NCI-H460 (cell line): ENCODE data around the gene HHATL. TPM values are rescaled to one million over a fixed set of nuclear protein-coding genes. Genes with fewer than 3 reads are reported as not detected.

ENCODE experiments used
- DNase-seq: peaks from one replicate; pipeline ENCODE4 v3.0.0-alpha.2; 2016; ENCODE audit warnings: low read depth; ENCODE audit errors: extremely low read depth
- polyA plus RNA-seq: library from polyadenylated mRNA; depleted of rRNA; stranded (reverse); fragments of >200 nt; gene quantifications from 2 replicates; pipeline ENCODE4 v1.2.3, GENCODE V29; 2014; cell fraction: nucleus; rRNA removed
- total RNA-seq: library from RNA; depleted of rRNA; stranded (reverse); fragments of >200 nt; shearing (Covaris generic); gene quantifications from 2 replicates; pipeline ENCODE4 v1.2.3, GENCODE V29; 2014; rRNA removed

Gene HHATL, protein sequence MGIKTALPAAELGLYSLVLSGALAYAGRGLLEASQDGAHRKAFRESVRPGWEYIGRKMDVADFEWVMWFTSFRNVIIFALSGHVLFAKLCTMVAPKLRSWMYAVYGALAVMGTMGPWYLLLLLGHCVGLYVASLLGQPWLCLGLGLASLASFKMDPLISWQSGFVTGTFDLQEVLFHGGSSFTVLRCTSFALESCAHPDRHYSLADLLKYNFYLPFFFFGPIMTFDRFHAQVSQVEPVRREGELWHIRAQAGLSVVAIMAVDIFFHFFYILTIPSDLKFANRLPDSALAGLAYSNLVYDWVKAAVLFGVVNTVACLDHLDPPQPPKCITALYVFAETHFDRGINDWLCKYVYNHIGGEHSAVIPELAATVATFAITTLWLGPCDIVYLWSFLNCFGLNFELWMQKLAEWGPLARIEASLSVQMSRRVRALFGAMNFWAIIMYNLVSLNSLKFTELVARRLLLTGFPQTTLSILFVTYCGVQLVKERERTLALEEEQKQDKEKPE
- not detected in 2 replicates for total RNA-seq
- polyA plus RNA-seq, result not detected in 2 replicates

DNA sequence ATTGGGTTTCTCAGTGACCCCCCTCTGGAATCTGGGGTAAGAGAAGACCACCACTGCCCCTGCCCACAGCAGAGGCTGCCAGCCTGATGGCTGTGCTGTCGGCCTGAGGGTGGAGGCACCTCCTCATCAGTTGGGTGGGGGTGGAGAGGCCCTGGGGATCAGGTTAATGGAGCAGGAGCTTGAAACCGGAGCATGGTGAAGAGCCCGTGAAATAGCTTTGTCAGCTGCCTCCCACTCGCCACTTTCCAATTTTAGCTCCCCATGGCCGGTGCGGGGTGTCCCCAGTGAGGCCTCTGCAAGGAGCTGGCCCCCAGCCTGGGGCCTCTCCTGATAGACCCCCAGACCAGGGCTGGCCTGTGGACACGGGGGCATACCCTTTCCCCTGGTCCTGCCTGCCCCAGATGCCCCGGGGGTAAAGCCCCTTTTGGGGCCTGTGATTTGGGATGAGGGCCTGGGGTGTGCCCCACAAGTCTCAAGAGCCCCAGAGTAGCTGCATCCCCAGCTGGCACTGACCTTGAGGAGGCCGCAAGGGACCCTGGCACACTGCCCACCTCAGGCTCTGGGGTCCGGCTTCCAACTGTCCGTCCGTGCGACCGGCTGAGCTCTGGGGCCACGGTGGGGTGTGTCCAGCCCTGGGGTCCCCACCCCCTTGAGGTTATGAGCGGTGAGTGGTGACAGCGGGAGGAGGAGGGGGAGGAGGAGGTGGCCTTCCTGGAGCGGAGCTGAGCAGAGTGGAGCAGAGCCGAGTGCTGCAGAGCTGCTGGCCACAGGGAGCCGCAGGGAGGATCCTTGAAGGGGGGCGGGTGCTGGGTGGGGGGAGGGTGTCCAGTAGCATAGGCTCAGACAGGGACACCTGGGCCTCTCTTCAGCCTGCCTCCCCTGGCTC lies at the start of gene HHATL:
Gene HHATL, minus strand, starts transcription at position 733 of the 886 bp plus-strand sequence. CDS start 1,972 bp downstream, outside the sequence.
- no peak for DNase-seq

DNA sequence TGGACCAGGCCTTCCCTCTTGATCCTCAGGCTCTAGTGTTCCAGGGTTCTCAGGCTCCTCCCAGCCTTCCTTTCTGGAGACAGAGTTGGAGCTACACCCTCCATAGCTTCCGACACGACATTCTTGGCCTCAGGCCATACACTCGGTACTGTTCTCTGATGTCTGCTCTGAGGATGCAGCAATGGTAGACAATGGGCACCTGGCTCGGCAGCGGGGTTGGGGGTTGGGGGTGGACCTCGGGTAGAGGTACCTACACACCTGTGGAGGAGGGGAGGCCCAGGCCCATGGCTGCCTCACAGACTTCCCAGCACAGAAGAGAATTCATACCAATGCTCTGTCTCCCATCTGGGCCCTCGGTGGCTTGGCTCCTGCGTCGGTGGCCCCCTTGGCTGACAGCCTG lies 49.0 kb upstream of the HHATL start:
- no peak for DNase-seq

DNA sequence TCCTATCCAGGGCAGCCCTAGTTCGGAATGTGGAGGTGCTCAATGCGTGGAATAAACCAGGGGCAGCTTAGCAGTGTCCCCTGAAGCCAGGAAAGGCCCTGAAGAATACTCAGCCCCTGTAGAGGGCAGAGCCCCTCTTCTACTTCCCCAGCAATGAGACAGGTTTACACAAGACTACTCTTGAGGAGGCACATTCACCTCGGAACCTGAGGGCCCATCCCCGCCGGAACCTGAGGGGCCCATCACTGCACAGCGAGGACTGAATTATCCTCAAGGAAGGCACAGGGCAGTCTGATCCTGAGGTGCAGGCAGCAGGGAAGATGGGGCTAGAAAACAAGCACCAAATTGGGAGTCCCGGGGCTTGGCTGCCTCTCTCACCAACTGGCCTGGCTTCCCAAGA lies 48.2 kb upstream of the HHATL start:
- DNase-seq, result no peak

DNA sequence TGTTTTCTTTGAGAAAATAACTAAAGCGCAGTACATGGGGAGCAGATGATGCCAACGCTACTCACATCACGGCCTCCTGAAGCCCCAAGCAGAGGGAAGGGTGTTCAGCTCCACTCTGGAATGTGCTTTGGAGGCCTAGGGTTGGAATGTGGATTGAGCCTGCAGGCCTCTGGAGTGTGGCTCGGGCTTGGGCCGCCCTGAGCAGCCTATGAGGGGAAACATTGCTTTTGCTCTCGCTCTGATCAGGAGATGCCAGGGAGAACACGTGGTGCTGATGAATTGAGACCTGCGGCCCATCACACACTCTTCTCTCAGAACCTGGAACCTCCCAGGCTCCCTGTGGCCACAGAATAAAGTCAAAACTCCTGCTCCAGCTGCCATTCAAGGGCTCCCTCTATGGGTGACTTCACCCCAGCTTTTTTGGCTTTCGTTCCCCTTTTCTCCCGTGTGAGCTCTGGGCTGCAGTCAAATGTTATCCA lies 47.2 kb upstream of the HHATL start:
- no peak for DNase-seq

DNA sequence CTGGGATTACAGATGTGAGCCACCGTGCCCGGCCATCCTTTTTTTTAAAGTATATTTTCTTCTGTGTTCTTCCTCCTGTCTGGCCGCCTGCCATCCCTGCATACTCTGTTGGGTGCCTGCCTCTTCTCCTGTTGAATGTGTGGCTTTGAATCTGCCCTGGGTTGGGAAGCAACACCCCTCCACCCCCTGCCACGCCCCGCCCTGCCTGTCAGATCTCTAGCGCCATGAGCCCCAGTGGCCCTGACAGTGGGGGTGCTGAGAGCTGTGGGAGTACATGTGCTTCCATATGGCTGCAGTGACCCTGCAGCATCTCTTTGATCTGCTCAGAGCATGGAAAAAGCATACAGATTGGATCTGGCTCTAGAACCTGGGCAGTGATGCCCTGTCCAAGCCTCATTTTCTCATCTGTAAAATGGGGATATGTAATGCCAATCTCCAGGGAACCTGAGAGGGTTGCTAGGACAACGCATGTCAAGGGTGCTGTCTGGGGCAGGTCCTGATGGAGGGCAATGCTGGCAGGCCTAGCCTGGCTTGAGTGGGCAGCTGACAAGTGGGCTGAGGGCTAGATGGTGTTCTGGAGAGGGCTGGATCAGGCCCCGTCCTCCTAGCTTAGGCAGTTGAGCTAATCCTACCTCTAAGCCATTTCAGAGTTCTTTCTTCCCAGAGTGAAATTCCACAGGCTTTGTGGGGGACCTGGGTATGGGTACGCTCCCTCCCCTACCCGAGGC lies 46.6 kb upstream of the HHATL start:
- no peak for DNase-seq

DNA sequence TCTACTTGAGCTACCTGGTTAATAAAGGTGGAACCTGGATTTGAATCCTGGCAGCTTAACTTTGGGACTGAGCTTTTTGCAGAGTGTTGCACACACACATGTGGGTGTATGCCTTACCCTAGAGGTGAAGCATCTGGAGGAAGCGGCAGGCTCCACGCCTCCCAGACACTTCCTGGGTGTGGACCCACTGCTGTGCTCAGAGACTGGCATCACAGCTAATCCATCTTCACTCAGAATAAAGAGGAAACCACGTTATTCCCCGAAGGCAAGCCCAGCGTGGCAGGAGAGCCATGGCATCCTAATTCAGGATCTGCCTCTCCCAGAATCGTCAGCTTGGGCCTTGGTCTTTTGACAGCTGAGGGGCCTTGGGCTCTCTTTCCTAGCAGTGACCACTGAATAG lies 45.0 kb upstream of the HHATL start:
- no peak for DNase-seq

DNA sequence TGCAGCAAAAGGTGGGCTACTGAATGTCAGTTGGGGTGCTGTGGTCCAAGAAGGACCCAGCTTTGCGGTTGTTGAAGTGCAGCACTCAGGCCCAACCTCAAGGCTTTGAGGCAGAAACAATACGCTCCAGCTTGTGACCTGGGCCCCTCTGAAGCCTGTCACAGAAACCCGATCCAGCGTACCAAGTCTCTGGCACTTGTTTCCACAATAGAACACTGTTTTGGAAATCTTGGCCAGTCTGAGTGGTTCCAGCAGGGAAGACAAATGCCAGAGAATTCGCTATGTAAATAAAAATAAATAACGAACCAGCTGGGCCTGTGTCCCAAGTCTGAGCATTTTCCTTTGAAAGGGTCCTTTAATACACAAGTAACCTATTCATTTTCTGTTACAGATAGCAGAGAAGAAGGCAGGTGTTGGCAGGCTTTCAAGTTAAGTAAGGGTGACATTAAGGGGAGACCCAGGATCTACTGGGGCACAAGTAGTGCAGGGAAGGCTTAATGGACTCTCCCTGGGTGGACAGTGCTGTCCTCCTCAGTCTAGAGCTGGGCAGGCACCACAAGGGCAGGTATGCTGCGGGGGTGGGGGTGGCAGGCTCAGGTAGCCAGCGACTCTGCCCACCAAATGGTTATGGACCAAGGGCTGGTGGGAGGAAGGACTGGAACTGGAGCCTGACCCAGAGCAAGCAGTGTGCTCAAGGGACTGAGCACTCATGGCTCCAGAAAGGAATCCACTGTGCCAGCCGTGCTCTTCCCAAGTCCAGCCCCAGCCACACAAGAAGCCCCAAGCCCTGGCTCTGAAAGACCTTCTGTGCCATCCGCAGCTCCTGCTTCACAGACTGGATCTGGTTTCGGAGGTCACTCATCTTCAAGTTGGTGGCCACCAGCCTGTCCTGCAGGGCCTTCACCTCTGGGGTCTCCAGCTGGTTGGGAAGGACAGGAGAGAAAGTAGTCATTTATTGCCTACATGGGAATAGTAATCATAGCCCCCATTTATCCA lies 44.2 kb upstream of the HHATL start:
- DNase-seq, result no peak

DNA sequence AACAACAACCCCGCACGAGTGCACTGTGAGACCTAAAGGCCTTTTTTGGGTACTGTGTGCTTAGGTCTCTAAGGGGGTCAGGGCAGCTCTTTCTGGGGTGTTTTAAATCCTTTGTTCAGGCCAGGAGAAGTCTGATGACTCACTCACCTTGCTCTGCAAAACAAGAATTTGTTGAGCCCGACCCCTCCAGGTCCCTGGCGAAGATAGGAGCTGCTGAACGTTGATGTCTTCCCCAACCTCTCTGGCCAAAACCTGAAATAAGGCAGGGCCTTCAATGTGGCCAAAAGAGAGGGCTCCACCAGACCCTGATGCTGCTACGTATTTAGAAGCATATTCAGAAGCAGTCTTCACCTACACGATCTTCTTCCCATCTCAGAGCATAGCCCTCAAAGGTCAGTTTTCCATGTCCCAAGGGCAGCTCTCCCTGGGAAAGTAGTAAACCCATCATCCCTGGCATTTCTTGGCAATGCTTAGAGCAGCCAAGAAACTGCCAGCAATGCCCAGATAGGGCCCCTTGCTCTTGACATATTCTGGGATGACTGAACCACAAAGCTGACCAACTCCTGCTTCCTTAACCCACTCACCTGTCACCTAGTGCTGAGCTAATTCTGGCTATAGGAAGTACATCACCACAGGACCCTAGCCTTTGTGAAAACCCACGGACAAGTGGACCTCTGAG lies 43.3 kb upstream of the HHATL start:
- no peak for DNase-seq

DNA sequence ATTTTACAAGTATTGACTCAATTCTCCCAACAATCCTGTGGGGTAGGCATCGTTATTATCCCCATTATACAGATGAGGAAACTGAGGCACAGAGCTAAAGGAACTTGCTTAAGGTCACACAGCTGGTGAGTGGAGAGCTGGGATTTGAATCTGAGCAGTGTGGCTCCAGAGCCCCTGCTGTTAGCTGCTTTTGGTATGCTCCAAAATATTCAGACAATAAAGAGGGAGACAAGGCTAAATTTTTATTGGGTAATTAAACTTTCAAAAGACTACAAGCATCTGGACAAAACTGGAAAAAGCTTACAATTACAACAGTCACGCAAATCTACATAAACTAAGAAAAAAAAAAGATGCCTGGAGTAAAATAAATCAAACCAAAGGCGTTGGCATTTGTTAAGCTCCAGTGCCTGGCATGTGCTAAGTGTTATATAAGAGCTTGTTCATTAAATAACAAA lies 42.7 kb upstream of the HHATL start:
- no peak for DNase-seq

DNA sequence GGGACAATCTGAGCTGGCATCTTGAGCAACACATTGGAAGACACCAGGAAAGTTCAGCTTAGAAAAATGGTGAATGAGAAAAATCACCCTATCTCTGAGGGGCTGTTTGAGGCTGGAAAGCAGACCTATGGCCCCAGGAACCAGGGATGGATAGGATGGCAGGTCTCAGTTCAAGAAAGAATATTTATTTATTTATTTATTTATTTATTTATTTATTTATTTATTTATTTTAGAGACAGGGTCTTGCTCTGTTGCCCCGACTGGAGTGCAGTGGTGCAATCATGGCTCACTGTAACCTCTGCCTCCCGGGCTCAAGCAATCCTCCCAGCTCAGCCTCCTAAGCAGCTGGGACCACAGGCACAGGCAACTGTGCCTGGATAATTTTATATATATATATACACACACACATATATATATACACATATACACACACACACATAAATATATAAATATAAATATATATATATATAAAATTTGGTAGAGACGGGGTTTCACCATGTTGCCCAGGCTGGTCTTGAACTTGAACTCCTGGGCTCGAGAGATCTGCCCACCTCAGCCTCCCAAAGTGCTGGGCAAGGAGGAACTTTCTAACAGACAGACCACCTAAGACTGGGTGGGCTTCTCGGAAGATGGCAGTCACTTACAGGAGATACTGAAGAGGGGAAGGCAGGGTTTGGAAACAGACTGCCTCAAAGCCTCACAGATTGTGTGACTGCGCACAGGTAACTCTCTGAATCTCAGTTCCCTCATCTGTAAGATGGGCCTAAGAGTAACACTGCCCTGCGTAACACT lies 40.8 kb upstream of the HHATL start:
- DNase-seq, result no peak

DNA sequence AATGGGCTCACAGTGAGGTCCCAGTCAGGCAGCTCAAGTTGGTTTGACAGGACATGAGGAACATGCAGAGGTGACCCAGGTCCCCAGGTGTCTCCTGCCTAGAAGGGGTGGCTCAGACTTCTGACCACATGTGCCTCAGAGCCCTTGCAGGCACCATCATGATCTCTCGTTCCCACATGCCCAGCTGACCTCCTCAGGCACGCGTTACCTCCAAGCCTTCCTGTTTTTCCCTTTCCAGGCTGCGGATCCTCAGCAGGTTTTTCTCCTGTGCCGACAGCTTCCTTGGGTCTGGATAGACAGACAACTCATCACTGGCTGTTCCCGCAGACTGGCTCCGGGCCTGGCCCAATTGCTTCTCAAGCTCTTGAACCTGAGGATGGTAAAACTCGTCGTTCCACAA lies 40.1 kb upstream of the HHATL start:
- no peak for DNase-seq

DNA sequence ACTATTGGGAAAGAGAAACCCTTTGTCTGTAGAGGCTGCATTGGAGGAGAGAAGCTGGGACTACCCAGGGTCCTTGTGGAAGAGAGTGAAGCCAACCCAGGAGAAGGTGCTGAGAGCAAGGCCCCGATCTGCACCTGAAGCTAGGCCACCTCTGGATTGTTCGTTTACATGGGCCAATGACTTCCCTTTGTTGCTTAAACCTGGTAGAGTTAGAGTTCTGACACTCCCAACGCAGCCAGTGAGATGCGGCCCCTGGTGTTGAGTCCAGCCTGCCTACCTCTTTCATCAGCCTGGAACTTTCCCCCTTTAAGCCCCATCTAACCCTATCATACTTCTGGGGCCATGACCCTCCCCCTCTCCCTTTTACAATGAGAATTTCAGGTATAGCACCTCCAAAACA lies 39.7 kb upstream of the HHATL start:
- DNase-seq, result no peak

DNA sequence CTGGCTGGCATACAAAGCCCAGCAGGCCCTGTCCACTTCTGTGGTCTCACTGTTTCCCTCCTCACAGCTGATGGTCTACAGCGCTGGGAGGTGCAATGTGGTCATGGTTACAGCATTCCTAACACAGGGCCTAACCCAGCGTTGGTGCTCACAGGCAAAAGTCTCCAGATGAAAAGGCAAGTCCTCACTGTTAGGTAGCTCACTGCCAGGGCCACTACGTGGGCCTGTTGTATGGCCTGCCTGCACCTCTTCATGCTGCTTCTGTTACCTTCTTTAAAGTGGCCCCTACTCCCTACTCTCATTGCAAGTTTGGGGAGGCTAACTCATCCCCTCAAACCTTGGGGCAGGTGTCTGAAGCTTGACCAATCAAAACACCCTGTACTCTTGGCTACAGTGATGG lies 39.2 kb upstream of the HHATL start:
- no peak for DNase-seq

DNA sequence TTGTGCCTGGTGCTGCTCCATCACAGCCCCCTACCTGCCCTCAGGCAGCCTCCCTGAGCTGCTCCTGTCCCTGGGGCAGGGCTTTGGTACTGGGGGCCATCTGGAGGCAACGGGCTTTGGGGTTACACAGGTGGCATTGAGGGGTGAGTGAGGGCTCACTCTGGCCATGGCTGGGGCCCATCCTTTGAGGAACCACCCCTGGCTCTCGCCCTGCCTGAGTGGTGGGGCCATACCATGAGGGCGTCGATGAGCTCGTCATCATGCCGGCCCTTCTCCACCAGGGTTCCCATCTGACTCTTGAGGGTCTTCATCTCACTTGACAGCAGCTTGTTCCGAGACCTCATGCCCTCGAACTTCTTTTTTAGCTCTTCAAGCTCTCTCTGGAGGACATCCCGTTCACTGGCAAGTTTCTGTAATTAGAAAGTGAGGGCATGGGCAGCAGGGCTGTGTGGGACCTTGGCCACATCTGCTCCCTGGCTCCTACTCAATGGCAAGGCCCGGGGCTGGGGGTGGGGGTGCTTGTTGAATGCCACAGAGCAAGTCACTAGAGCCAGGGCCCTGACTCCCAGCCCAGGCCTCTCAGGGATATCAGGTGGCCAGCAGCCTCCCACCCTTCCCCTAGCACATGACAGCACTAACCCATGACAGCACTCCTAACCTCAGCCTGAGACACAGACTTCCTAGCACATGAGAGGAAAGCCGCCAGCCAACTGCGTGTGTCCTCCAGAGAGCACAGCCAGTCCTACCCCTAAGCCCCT lies 37.0 kb upstream of the HHATL start:
- no peak for DNase-seq

DNA sequence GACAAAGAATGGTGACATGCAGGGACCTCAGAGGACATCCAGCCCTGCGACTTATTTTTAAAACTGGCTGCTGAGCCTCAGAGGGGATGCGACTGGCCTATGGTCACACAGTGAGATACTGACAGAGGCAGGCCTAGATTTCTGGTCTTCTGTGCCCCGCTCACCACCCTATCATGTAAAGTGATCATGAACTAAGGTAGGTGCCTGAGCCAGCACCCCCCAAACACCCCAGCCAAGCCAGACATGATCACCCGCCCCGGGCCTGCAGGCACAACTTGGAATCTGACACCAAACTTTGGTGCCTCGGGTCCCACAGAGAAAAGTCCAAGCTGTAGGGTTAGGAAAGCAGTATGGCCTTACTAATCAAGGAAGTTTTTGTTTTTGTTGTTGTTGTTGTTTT lies 33.9 kb upstream of the HHATL start:
- no peak for DNase-seq

DNA sequence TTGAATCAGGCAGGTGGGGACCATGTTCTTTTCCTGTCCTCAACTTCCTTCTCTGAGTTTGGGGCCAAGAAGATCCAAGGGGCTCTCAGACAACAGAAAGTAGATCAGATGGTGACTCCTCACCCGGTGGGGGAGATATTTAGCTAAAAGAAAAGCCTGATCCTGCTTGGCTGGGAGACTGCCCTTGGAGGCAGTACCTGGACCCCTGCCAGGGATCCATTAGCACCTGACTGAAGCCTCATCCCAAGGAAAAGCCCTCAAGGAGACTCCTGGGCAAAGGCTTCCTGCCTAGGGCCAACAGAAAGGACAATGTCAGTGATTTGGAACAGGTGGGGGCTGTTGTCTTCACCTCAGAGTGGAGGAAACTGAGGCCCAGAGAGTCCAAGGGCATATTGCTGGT lies 33.5 kb upstream of the HHATL start:
- no peak for DNase-seq

DNA sequence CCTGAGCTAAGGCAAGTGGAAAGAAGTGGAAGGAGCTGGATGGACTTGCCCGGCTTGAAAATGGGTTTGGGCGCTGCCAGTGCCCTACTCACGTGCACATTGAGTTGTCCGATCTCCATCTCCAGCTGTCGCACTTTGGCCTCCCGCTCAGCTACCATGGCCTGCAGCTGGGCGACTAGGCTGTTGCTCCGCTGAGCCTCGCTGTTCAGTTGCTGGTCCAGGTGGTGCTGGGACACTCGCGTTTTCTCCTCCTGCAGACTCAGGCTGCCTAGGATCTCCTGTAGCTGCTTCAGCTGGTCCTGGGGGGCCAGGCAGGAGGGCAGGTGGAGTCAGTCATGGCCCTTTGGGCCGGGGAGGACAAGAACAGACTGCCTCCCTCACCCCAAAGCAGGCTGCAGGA lies 33.0 kb upstream of the HHATL start:
- no peak for DNase-seq
